ENCODE results near the gene MFRP.

Gene MFRP

DNA sequence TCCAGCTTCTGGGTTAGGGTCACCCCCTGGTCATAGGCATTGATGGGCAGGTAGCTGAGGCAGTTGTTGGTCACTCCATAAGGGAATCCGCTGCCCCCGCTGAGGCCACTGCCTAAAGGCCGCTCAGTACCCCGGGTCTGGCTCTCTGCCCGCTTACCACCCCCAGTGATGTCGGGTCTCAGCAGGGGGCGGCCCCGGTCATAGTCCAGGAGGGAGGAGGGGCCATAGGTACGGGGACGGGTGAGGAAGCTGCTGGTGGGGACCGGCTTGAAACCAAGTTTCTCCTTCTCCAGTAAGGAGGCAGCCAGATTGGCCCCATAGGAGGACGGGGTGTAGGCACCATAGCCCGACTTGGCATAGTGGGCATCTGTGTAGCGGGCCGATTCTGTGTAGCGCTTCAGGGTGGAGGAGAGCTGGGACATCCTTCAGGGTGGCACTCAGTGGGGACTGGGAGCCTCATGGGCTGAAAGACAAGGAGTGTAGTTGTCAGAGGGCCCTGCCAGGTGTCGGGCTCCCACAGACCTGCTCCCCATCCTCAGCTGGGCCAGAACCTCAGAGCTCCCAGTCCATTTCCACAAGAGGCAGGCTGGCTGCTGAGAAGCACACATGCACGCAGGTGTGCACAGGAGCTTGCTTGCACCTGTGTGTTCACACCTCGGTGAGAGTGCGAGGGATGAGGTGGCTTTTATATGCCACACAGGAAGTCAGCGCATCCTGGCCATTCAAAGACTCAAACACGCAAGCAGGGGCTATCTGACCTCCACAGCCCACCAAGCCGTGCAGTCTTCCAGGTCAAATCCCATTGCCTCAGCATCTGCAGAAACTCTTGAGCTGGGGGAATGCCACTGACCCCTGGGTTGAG, 26.8 kb upstream of the MFRP start:
- POLR2A ChIA-PET, result no interaction called here
- TF ChIP-seq, protein P1, sequence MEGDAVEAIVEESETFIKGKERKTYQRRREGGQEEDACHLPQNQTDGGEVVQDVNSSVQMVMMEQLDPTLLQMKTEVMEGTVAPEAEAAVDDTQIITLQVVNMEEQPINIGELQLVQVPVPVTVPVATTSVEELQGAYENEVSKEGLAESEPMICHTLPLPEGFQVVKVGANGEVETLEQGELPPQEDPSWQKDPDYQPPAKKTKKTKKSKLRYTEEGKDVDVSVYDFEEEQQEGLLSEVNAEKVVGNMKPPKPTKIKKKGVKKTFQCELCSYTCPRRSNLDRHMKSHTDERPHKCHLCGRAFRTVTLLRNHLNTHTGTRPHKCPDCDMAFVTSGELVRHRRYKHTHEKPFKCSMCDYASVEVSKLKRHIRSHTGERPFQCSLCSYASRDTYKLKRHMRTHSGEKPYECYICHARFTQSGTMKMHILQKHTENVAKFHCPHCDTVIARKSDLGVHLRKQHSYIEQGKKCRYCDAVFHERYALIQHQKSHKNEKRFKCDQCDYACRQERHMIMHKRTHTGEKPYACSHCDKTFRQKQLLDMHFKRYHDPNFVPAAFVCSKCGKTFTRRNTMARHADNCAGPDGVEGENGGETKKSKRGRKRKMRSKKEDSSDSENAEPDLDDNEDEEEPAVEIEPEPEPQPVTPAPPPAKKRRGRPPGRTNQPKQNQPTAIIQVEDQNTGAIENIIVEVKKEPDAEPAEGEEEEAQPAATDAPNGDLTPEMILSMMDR (IDR thresholded peaks at IDR 0.05; ENCODE audit: control extremely low read depth, extremely low read depth, low read depth, missing control alignments), result no peak
- CTCF ChIA-PET, result interaction anchor here (0.8 to 11.9 kb wide), 17 partner anchors 8 to 683 kb away, joined by 3 to 159 read pairs (median 7); partner anchors contain the start of genes C1QTNF5 and USP2
- DNase-seq (ENCODE audit: extremely low spot score), result no peak

DNA sequence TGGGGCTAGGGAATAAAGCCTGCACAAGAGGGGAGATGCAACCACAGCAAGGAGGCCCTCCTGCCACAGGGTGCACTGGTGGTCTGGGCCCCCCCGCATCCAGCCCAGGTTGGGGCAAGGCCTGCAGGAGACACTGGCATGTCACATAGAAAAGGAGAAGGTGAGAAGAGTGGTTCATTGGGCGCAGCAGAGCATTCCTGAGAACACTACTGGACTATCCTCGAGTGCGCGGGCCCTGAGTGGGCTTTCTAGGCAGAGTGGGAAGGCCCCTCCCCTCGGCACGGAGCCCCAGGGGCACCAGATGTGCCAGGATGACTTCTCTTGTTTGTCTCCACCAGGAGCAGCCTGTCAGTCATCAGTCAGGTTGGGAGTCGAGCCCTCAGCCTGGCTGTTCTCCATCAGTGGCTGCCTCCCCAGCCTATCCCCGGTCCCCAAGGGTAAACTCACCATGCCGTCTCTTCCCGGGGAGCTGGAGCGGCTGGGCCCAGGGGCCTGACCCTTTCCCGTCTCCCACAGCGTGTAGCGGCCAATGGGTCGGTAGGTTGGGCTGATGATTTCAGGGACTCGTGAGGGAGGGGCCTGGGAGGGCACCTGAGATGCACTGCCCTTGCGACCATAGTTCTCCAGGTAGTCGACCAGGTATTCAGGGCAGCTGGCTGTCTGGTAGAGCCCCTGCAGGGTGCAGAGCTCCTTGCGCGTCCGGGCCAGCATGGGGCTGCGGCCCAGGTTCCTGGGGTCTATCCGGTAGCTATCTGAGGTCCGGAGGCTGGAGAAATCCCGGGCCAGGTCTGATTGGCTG, 26.0 kb upstream of the MFRP start:
- TF ChIP-seq, protein P1 (IDR thresholded peaks at IDR 0.05; ENCODE audit: control extremely low read depth, extremely low read depth, low read depth, missing control alignments), result no peak
- CTCF ChIA-PET, result interaction anchor here (0.8 to 11.9 kb wide), 14 partner anchors 8 to 368 kb away, joined by 3 to 159 read pairs (median 8); partner anchors contain the start of genes C1QTNF5 and USP2
- POLR2A ChIA-PET, result no interaction called here
- no peak for DNase-seq (ENCODE audit: extremely low spot score)

DNA sequence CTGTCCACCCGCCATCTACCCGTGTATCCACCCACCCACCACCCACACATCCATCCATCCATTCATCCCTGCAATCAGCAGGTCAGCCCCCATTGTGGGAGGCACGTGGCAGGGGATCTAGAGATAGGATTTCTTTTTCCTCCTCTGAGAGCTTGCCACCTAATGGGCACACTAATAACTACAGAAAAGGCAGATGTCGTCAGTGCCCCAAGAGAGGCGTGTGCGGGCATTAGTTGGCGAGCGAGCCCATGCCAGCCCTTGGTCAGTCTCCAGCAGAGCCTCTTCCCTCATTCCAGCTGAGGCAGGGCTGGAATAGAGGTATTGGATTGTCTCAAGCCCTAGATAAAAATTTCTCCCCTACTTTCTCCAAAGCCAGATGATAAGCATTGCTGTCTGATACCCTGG, 25.3 kb upstream of the MFRP start:
- POLR2A ChIA-PET, result no interaction called here
- TF ChIP-seq, protein P1 (IDR thresholded peaks at IDR 0.05; ENCODE audit: control extremely low read depth, extremely low read depth, low read depth, missing control alignments), result no peak
- no peak for DNase-seq (ENCODE audit: extremely low spot score)
- CTCF ChIA-PET, result interaction anchor here (1.8 to 11.9 kb wide), 3 partner anchors 9 to 15 kb away, joined by 8 to 159 read pairs (median 12); partner anchors contain the start of gene USP2

DNA sequence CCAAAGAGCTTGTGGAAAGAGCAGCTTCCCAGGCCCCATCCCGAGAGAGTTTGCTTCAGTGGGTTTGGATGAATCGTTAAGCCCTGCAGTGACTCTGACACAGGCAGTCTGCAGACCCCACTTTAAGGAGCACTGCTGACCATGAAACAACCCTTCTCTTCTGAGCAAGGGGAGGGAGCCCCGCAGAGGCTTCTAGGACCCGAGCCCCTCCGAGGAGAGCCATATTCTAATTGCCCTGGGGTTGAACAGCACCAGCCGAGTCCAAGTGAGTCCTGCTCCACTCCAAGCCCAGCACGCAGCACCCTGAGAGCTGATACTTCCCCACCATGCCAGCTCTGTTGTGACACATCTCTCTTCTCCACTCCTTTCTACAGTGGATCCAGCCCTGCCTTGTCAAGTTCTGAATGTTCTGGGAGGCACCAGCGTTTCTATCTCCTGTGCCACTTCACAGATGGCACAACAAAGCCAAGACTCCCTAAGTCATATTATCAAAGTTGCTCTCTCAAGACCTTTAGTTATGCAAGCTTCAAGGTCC, 24.6 kb upstream of the MFRP start:
- DNase-seq (ENCODE audit: extremely low spot score), result no peak
- TF ChIP-seq, protein P1 (IDR thresholded peaks at IDR 0.05; ENCODE audit: control extremely low read depth, extremely low read depth, low read depth, missing control alignments), result no peak
- POLR2A ChIA-PET, result no interaction called here
- CTCF ChIA-PET, result interaction anchor here (1.1 to 11.9 kb wide), 5 partner anchors 10 to 47 kb away, joined by 3 to 159 read pairs (median 8); partner anchors contain the start of gene USP2

DNA sequence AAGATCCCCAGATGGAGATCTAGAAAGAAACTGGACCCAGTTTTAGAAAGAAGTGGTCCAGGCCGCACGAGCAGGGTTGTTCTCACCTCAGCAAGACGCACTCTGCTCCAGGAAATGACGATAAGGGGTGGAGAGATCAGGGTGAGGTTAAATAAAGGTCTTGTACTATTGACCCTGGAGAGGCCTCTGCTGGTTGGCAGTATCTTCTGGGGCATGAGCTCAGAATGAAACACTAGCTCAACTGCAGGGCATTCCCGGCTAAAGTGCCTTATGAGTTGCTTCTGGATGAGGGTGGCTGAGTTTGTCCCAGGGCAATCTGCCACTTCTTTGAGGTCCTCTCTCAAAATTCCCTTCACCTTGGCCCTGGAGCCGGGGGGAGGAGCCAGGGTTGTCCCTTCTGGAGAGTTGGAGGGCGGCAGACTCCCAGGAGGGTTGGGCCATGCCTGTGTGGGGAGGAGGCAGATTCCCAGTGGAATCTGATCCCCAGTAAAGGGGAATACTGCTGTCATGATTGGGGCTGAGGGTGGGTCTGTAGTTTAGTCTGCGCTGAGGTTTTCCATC, 24.1 kb upstream of the MFRP start:
- no peak for DNase-seq (ENCODE audit: extremely low spot score)

More for the DNA sequence above, 24.1 kb upstream of the MFRP start:
- TF ChIP-seq, protein P1 (IDR thresholded peaks at IDR 0.05; ENCODE audit: control extremely low read depth, extremely low read depth, low read depth, missing control alignments), result no peak
- CTCF ChIA-PET, result interaction anchor here (0.7 to 11.9 kb wide), 6 partner anchors 9 to 110 kb away, joined by 3 to 159 read pairs (median 6); partner anchors contain the start of gene USP2
- POLR2A ChIA-PET, result no interaction called here
